HG02943 (cell line): ENCODE results near the gene DPF1.
"Not testable (repeated sequence)": the region's sequence is repeated elsewhere in the genome, so short reads cannot be mapped to it uniquely, and the experiment has no call there.

Experiments used
- ATAC-seq: cut with Tn5 transposase; IDR thresholded peaks from one replicate; pipeline ENCODE4 v1.9.1; 2021; ENCODE audit warnings: mild to moderate bottlenecking, low read depth, moderate library complexity; ENCODE audit not compliant: unreplicated experiment

Gene DPF1

GRCh38 chr19:38250821-38251563 lies 27.0 kb upstream of the DPF1 start:
- no peak for ATAC-seq

- ATAC-seq = no peak
Measured at GRCh38 chr19:38250428-38250820, 26.4 kb upstream of the DPF1 start.

- no peak for ATAC-seq
Measured at GRCh38 chr19:38248421-38248820, 24.4 kb upstream of the DPF1 start.

- no peak for ATAC-seq
Measured at GRCh38 chr19:38247734-38248268, 23.8 kb upstream of the DPF1 start.

GRCh38 chr19:38247126-38247525 lies 23.1 kb upstream of the DPF1 start:
- ATAC-seq = no peak

- ATAC-seq = no peak
Measured at GRCh38 chr19:38245826-38246498, 21.9 kb upstream of the DPF1 start.

- no peak for ATAC-seq
Measured at GRCh38 chr19:38243279-38243673, 19.3 kb upstream of the DPF1 start.

GRCh38 chr19:38239816-38240215 lies 15.8 kb upstream of the DPF1 start:
- ATAC-seq = no peak

- no peak for ATAC-seq
Measured at GRCh38 chr19:38234615-38235014, 10.6 kb upstream of the DPF1 start.

- ATAC-seq = no peak
Measured at GRCh38 chr19:38233740-38234251, 9.8 kb upstream of the DPF1 start.

- no peak for ATAC-seq
Measured at GRCh38 chr19:38231918-38232317, 7.9 kb upstream of the DPF1 start.

GRCh38 chr19:38230506-38231133 lies 6.6 kb upstream of the DPF1 start:
- not testable (repeated sequence) for ATAC-seq

GRCh38 chr19:38229585-38230073 lies 5.6 kb upstream of the DPF1 start:
- no peak for ATAC-seq

- no peak for ATAC-seq
Measured at GRCh38 chr19:38228491-38229439, 4.7 kb upstream of the DPF1 start.

- ATAC-seq = no peak
Measured at GRCh38 chr19:38228005-38228377, 4.0 kb upstream of the DPF1 start.

GRCh38 chr19:38227287-38228004 lies 3.4 kb upstream of the DPF1 start:
- ATAC-seq = no peak

GRCh38 chr19:38224863-38225218 lies 819 bp upstream of the DPF1 start:
- ATAC-seq = not testable (repeated sequence)

GRCh38 chr19:38223617-38224013 lies 407 bp downstream of the DPF1 start:
- ATAC-seq = no peak

- no peak for ATAC-seq
Measured at GRCh38 chr19:38223119-38223523, 901 bp downstream of the DPF1 start.
